SH-SY5Y (cell line): ENCODE data around the gene WWP2.

Experiments
- GATA2 ChIP-seq: IDR thresholded peaks from 2 replicates; pipeline ENCODE4 v1.6.1; 2011; ENCODE audit warnings: mild to moderate bottlenecking, low read depth, low read length
- GATA3 ChIP-seq: IDR thresholded peaks from 2 replicates; pipeline ENCODE4 v1.6.1; 2011; ENCODE audit warnings: low read depth, mild to moderate bottlenecking, low read length, moderate library complexity

GRCh38 chr16:69934044-69934443 lies 171.9 kb downstream of the WWP2 start:
- TF ChIP-seq GATA3 = no peak
- no peak for TF ChIP-seq GATA2
